Activated CD4-positive, CD25-positive, alpha-beta regulatory T cell treated with anti-CD3 and anti-CD28 coated beads, Interleukin-2, amount 50 U/mL, for 16 hours (primary cell): Measurements from ENCODE around the gene MRAP2.
"Not testable (repeated sequence)": the region's sequence is repeated elsewhere in the genome, so short reads cannot be mapped to it uniquely, and the experiment has no call there.

Experiments
- DNase-seq: peaks from one replicate; pipeline ENCODE4 v3.0.0-alpha.2; 2020; ENCODE audit warnings: low read depth, low spot score

The MRAP2 gene

DNA sequence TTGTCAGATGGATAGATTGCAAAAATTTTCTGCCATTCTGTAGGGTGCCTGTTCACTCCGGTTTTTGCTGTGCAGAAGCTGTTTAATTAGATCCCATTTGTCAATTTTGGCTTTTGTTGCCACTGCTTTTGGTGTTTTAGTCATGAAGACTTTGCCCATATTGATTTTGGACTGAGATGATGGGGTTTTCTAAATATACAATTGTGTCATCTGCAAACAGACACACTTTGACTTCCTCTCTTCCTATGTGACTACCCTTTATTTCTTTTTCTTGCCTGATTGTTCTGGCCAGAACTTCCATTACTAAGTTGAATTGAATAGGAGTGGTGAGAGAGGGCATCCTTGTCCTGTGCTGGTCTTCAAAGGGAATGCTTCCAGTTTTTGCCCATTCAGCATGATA, 96.0 kb downstream of the MRAP2 start:
- DNase-seq, result not testable (repeated sequence)

DNA sequence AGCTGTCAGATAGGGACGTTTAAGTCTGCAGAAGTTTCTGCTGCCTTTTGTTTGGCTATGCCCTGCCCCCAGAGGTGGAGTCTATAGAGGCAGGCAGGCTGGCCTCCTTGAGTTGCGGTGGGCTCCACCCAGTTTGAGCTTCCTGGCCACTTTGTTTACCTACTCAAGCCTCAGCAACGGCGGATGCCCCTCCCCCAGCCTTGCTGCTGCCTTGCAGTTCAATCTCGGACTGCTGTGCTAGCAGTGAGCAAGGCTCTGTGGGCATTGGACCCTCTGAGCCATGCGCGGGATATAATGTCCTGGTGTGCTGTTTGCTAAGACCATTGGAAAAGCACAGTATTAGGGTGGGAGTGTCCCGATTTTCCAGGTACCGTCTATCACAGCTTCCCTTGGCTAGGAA, 99.8 kb downstream of the MRAP2 start:
- not testable (repeated sequence) for DNase-seq

DNA sequence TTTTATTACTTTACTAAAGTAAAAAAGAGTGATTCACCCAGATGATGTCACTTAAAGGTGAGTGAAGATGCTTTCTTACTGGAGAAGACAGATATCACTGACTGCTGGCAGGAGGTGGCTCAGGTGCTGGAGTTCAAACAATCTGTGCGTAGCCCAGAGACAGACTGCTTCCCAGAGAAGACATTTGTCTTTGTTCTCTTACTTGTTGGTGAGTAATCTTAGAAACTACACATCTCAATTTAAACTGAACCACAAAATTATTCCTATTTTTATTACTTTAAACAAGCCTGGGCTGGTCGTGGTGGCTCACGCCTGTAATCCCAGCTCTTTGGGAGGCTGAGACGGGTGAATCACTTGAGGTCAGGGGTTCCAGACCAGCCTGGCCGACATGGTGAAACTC, 101.7 kb downstream of the MRAP2 start:
- DNase-seq, result no peak

DNA sequence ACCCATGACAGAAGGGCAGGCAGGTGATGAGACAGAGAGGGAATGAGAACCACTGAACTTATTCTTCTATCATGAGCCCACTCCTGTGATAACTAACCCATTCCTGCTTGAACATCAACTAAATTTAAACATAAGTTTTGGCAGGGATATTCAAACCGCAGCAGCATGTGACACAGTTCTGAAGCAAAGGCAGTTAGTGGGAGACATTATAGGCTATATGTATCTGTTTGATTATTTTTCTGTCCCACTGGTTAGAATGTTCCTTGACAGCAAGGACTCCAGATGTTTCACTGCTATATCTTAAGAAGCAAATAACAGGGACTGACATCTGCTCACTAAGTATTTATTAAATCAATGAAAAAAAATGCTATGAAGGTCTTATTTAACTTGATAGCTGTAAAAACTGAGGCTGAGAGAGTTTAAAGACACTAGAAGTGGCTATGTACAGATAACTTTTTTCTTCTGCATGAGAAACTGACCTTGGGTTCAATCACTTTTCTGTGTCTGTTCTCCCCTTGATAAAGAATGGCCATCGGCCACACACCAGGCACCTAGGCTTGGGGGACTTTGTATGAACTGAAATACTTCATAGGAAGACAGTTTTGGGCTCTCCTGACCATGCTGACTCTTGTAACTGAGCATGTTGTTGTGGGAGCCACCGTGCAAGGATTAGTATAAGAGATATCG, 102.9 kb downstream of the MRAP2 start:
- DNase-seq, result no peak

DNA sequence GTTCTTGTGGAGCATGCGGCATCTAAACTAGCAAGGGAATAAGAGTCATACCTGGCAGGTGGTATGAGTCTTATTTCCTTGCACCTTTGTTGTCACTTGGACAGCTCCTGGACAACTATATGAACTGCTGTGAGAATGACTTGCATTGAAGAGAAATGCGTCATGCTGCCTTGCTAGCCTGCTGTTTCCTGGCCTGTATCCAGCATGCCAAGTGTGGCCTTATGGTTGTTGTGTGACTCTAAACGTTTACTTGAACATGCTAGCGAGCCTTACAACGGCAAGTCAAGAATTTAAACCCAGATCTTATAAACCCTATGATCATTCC, 103.4 kb downstream of the MRAP2 start:
- DNase-seq, result no peak

DNA sequence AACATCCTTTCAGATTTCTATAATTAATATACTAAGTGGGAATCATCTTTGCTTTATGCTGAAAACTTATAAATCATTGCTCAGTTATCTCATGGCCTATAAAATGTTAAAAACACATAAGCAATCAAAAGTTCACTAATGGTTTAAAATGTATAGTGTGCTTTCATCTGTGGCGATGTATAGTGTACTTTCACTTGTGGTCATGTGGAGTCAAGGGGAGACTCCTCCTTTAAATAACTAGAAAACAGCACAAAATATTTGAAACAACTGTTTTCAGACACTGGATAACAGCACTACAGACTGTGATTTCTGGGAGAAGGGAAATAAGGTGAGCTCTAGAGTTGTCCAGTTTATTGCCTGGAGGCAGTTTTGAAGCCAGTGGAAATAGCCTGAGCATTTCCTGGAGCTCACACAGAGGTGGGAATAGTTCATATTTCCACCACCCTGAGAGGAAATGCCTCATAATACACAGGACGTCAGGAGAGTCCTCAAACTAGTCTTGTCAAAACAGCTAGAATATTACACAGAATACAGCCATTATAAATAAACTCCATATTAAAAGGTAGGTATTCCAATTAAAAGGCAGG, 104.5 kb downstream of the MRAP2 start:
- no peak for DNase-seq

DNA sequence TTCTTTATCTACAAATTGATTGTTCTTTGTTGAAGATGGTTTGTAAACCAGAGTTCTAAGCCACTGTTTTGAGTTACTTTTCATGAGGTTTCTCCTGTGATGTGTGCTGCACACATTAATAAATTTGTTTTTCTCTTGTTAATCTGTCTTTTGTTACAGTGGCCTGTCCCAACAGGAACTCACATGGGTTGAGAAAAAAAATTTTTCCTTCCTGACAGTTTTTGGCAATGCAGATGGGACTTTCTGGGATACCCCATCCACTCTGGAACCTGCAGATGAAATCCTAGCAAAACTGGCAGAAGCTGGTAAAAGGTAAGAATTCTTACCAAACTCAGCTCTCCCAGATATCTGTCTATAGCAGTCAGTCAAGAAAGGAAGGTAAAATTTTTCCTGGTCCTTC, 105.7 kb downstream of the MRAP2 start:
- no peak for DNase-seq
